ENCODE measurements around the gene TMEM59.
"Not testable (repeated sequence)": the region's sequence is repeated elsewhere in the genome, so short reads cannot be mapped to it uniquely, and the experiment has no call there.

TMEM59 gene, protein sequence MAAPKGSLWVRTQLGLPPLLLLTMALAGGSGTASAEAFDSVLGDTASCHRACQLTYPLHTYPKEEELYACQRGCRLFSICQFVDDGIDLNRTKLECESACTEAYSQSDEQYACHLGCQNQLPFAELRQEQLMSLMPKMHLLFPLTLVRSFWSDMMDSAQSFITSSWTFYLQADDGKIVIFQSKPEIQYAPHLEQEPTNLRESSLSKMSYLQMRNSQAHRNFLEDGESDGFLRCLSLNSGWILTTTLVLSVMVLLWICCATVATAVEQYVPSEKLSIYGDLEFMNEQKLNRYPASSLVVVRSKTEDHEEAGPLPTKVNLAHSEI

DNA sequence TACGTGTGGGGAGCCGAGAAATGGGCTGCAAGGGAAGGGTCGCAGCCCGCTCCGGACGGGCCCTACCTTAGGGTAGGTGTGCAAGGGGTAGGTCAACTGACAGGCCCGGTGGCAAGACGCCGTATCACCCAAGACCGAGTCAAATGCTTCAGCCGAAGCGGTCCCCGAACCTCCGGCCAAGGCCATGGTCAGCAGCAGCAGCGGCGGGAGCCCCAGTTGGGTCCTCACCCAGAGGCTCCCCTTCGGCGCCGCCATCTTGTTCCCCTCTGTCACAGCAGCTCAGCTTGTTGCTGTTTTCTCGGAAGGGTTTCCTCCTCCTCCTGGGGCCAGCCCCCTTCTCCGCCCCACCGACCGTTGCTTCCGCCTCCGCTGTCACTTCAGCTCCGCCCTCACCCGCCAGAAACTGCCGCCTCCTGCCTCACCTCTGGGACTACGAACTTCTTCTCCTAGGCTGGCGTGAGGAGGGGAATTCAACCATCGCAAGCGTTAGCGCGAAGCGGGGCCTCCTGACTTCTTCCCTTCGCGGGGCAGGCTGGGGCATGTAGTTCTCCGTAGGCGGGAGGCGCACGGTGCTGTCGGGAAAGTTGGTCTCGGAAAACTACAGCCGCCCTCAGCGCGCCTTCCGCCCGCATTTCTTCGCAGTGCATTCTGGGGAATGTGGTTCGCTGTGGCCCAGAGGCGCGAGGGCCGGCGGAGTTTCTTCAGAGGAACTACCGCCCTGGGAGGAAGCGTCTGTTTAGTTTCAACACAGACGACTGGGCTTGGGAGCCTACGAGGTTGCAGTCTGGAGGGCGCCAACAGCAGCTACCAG is at the start of gene TMEM59, which contains the start of gene TCEANC2:
Gene TMEM59, minus strand, starts transcription at position 271 of the 811 bp plus-strand sequence. Its CDS starts 16 bp downstream, at position 255.
Gene TCEANC2, plus strand, starts transcription at position 675 of the 811 bp plus-strand sequence. CDS start 815 bp downstream, outside the sequence.
- peak; percentile 99 for DNase-seq

DNA sequence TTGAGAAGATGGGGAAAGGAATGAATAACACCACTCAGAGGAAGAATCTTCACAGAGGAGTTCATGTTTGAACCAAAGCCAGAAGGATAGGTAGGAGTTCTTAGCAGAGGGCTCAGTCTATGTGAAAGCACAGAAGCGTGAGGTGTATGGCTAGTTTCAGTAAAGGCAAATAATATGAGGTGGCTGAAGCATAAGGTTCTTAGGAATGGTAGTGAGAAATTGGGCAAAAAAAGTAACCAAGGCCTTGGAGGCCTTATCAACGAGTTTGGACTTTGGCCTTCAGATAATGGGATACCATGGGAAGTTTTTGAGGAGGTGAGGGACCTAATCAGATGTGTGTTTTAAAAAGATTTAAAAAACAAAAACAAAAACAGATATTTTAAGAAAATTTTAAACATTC is 47.5 kb upstream of the TMEM59 start:
- DNase-seq = no peak

DNA sequence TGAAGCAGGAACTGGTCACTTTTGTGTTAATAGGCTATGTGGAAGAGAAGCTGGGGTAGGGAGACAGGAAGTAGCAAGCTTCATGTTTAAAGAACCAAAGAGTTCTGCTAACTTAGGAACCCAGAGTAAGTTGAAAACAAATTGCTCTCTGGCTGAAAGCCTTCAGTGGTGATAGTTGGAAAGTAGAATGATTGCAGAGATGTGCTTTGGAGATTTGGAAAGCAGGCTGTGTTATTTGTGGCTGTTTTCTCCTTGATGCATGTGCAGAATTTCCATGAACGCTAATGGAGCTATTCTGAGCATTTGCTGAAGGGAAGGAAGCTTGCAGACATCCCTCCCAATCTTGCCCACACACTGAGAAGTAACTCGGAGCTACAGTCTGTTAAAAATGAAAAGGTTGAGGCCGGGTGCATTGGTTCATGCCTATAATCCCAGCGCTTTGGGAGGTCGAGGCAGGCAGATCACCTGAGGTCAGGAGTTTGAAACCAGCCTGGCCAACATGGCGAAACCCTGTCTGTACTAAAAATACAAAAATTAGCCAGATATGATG is 46.1 kb upstream of the TMEM59 start:
- DNase-seq = no peak

DNA sequence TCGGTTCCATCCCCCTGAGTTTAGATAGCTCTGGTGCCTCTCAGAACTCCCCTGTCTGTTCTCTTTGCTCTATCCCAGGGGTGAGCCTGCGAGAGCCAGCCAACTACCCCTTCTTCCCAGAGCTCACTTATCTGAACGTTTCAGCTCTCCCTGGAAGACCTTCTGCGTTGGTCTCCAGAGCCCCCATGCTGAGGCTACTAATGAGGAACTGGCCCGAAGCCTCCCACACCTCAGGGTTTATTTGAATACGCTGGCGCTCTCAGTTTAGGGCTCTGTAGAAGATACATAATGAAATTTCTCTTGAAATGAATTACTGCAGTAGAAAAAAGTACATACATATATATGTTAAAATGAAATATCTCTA is 43.9 kb upstream of the TMEM59 start:
- DNase-seq = no peak

DNA sequence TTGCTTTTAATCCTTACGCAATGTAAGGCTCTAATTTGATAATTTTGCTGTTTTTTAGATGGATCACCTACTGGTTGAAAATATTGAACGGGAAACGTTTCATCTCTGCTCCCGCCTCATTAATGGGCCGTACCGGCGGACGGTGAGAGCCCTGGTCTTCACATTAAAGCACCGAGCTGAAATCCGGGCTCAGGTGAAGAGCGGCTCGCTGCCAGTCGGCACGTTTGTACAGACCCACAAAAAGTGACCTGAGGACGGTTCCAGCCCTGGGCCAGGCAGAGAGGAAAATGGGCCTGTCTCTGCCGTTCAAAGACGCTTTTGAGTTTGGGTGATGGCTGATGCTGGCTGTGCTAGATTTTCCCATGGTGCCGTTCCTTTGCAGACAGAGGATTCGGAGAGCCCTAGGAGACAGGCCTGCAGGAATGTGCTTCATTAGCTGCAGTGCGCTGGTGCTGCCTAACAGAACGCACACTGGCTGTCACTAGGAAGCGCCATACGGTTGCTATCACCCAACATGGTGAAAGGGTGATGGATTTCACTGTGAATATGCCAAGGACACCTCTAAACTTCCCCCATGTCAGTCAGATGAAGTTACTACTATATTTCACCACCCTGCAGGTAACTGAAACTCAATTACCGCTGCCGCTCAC is 43.3 kb upstream of the TMEM59 start:
- no peak for DNase-seq

DNA sequence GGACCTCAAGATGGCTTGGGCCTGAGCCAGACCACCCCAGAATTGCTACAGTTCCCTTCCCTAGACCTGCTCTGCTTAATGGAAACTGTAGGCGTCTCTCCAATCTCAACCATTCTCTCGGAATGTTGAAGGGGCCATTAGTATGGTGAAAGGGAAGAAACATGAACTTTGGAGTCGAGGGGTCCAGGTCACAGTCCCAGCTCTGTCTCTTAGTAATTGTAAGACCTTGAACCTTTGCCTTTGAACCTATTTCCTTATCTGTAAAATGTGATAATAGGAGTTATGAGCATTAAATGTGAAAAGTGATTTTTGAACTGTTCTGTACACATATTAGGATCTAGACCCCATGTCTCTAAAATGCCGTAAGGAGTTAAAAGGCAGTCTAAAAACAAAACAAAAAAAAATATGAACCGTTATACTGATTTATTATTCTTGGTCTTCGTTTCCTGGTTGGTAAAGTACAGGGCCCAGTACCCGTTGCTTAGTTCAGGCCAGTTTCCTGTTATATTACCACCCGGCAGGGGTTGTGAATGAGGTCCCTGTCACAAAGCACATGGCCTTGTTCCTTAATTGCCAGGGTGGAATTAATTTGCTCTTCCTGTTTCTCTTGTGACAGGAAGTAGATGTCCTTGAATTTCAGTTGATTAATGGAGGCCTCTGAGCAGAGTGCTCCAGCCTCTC is 42.7 kb upstream of the TMEM59 start:
- DNase-seq = no peak

DNA sequence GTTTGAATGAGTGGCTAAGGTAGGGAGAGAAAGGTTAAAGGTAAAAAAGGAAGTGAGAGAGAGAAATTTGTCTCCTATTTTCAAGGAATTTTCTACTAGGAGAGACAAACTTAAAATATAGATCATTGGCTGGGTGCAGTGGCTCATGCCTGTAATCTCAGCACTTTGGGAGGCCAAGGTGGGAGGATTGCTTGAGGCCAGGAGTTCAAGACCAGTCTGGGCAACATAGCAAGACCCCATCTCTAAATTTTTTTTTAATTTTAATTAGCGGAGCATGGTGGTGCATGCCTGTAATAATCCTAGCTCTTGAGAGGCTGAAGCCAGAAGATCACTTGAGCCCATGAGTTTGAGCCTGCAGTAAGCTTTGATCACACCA is 41.7 kb upstream of the TMEM59 start:
- not testable (repeated sequence) for DNase-seq

DNA sequence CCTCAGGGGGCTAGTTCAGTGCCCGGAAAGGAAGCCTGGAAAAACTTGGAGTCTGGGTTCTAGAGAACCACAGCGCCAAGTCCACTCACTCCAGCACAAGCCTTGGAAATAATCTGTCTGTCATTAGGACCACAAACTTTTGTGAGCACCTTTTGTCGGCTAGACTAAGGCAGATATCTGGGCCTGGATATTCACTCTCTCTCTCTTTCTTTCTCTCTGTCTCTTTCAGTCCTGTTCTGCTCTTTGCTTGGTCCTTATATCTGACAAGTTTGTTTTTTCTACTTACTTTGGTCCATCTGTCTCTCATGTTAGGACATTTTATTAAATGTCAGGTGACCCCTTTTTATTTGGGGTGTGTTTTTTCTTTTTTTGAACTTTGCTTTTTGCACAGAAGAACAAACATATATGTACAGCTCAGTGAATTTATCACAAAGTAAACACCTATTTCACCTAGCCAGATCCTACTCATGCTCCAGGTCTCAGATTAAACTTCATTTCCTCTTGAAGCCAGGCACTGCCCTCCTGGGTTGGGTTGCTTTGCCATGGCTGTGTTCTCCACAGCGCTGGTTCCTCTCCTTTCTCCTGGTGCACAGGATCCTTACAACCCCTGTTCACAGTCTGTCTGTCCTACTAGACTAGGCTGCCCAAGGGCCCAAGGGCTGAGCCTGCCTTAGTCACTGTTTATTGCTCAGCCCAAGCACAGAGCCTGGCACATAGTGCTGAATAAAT is 41.2 kb upstream of the TMEM59 start:
- DNase-seq = no peak

DNA sequence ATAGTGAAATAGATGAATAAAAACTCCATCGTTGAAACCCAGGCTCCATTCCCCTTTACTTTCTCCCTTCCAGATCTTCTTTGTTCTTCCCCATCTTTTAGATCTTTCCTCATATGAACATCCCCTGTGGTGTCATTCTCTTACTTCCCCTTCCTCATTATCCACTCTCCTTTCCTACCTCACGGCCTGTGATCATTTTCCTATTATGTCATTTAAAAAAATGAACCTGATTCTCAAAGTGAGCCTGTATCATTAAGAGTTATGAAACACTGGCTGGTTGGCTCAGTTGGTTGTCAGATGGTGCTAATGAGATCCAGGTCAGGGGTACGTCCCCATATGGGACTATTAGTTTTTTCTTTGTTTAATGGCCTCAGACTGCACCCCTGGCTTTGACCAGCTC is 38.7 kb upstream of the TMEM59 start:
- DNase-seq = no peak

DNA sequence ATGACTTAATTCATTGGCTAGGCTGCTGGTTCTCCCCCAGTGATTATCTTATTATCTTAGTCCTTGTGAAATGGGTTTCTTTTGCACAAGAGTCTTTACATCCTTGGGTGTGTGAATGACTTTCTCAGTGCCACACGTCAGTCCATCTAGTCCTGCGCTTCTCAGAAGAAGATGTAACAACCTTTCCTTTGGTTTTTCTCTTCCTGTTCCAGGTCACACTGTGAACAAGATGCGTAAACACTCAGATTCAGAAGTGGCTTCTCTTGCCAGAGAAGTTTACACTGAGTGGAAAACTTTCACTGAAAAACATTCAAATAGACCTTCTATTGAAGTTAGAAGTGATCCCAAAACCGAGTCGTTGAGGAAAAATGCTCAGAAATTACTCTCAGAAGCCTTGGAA is 35.4 kb upstream of the TMEM59 start:
- DNase-seq = no peak

DNA sequence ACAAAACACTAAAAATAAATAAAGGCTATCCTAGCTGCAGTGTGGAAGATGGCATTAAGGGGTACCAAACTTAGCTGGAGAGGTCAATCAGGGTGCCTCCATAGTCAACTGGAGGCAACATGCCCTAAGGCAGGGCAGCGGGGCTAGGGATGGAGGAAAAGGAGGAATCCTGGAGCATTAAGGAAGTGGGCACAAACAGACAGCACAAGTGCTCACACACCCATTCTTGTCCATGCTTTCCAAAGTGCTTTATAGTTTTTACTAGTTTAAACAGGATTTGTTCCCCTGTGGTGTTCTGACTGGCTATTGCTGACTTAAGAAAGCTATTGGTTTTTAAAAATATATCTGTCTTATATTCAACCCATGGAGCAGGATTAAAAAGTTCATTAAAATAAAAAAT is 33.8 kb upstream of the TMEM59 start:
- DNase-seq = no peak

DNA sequence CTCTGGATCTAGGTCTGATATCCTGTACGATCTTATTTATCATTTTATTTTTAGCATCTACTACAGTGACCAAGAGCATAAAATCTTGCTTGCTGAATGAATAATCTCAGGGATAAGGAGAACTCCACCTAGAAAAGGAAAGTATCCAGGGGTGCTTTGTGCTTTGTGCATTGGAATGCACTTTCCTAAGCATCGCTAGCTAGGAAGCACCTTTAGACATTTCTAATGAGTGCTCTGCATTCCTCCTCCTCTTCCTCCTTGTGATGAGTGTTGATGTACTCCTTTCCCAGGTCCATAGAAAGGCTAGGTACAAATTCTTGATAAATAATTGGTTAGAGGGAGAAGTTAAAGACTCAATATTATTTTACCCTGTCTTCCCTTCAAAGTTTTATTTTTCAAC is 31.8 kb upstream of the TMEM59 start:
- no peak for DNase-seq

DNA sequence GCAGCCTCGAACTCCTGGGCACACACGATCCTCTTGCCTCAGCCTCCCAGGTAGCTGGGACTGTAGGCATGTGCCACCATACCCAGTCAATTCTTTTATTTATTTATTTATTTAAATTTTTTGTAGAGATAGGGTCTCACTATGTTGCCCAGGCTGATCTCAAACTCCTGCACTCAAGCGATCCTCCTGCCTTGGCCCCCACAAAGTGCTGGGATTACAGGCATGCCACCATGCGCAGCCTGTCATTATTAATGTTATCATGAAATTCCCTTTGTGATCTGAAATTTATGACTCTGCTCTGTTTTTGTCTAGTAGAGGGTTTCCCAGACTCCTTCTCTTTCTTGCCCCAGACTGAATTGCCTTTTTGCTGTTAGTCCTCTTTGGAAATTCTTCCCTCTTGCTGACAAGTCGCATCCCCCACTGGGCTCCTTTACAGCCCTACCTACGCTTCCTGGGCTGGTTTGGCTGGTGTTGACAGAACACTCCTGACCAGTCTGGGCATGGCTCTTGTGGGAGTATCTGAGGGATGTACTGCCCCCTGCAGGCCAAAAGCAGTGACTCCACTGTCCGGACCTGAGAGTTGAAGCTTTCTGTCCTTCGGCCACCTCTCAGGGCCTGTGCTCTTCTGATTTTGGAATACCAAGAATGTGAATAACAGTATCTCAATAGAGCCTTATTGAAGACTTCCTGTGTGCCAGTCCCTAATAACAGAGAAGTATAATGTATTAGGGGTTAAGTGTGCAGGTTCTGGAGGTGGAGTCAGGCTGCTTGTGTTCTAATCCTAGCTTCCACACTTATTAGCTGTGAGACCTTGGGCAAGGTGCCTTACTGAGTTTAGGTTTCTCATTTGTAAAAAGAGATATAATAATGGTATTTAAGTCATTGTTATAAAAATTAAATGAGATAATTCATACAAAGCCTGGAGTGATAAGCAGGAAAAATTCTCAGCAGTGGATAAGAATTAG is 28.6 kb upstream of the TMEM59 start:
- DNase-seq = peak; percentile 65

DNA sequence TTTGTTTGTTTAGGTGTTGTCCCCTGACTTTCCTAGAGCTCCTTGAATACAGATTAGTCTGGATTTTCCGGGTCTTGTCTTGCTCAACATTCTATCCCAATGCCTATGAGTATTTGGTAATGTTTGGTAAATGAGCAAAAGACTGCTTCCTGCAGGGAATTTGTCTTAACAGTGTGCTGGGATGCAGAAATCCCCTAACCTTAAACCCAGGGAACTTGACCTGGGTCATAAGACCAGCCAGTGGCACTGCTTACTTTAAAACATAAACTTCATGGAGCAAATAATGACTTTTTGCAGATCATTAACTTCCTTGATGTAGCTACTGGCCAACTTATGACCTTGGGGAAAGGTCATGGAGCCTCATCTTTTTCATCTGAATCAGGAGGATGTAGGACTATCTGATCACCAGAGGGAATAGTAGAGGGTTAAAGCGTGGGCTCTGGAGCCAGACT is 27.6 kb upstream of the TMEM59 start:
- DNase-seq = no peak

DNA sequence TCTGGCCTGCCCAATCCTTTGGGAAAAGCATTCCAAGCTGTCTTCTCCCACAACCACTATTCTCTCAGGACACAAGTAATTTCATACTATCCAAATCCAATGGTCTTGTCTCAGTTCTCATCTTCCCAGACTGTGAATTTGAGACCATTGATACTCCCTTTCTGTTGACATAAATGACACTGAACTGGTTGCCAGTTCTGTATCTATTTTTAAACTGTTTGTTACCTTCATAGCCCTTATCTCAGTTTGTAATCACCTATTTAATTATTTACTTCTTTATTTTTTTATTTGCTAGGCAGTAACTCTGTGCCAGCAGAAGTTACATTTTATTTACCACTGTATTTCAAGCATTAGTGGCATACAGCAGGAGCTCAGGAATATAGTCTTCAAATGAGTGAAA is 24.4 kb upstream of the TMEM59 start:
- DNase-seq = no peak

DNA sequence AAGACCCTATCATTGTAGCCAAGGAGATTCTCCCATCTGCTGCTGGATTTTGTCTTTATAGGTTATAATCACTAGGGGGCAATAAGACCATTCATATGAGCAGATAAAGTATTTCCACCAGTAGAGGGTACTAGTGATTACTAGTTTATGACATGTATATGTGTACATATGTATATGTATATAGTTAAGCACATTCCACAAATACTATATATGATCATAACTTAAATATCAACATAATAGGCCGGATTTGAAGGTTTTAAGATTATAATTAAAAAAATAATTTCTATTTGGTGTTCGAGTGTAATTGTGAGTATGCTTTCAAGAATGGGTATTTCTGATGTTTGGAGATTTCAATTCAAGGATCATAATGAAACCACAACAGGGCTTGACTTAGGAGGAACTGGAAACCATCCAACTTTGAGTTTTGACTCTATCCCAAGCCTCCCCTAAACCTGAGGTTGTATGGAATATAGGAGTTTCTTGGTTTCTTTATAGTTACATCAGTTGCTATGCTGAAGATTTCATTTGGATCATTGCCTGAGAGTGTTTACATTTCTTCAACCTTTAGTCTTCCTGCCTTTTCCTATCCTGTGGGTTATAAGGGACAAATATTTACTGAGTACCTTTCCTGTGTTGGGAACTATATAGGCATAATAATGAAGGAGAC is 17.3 kb upstream of the TMEM59 start:
- DNase-seq = peak; percentile 53

DNA sequence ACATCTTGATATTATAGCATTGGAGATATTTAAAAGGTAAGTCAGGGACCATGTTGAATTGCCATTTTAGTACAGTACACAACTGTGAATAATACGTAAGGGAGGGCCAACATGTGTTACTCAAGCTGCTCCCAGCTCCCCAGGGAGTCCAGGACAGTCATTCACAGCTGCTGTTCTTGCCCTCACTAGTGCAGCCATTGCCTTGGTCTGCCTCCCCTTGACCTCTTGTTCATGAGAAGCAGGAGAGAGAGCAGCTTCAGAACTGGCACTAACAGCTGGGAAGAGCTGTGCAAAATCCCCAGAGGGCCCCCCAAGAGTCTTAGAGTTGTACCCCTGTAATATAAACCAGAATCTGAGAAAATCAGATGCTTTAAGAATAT is 16.8 kb upstream of the TMEM59 start:
- DNase-seq = no peak

DNA sequence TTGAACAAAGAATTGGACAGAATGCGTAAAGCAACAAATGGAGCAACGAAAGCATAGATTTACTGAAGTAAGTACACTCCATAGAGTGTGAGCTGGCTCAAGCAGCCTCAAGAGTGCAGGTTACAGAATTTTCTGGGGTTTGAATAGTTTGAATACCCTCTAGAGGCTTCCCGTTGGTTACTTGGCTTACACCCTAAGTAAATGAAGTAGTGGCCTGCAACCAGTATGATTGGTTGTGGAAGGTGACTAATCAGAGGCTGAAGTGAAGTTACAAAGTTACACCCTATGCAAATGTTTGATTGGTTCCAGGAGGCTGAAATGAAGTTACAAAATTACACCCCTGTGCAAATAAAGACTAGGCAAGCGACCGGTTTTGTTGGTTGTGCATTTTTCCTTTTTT is 11.3 kb upstream of the TMEM59 start:
- DNase-seq = no peak

DNA sequence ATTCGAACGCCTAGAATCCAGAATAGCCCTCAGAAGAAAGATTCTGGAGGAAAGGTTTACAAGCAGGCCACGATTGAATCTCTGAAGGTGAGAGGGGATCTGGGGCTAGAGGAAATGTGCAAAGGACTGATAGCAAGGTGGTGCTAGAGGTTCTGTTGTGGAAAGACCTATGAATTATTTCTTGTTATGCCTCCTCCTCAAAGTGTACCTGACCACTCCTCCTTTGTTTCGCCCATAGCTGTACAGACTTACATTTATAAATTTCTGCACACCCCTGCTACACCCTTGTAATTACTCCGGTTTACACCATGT is 1.4 kb upstream of the TMEM59 start:
- peak; percentile 5 for DNase-seq

DNA sequence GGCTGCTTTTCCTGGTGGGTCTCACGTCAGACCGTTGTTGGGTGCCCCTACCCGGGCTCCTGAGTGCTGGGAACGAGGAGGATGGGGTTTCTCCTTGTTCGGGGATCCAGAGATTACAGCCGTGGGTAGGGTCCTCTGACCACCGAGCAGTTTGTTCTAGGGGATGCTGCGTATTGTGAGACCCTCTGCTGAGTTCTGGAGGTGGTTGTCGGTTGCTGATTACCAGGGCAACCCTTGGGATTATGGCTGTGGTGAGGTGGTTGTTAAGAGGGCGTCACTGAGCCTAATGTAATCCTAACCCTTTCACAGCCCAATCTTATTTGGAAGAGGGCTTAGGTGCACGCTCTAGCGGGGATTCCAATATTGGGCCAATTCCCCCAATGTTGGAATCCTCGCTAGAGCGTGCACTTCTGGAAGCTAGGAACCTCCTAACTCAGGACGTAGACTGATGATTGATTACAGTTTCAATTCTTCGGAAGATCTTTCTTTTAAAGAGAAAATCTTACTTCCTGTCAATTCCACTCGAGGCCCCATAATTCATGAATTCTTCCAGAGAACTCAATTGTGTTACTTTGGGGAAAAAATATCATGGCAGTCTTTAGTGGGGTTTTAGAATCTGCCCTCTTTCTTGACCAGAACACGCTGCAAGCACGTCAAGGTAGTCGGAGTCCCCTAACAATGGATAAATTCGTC is 887 bp upstream of the TMEM59 start:
- DNase-seq = peak; percentile 7
